A549 (cell line): Measurements from ENCODE around the gene EPHB6.

Source experiments
- CBX2 ChIP-seq: fragments of 200-600 bp; sonication (generic); IDR thresholded peaks from 2 replicates; pipeline ENCODE4 v1.6.1; 2016; ENCODE audit warnings: low read depth, mild to moderate bottlenecking, borderline replicate concordance
- CEBPB ChIP-seq, 2 experiments: fragments of >200 bp in 1 of 2; sonication (Bioruptor Twin) in 1 of 2; formaldehyde crosslinking in 1 of 2; IDR thresholded peaks; 2 replicates each; pipeline ENCODE4 v1.6.1; 2012 to 2016
- CHD2 ChIP-seq: fragments of 150-350 bp; IDR thresholded peaks from 2 replicates; pipeline ENCODE4 v1.6.1; 2014; ENCODE audit warnings: low read length; ENCODE audit not compliant: partially characterized antibody
- EP300 ChIP-seq, 2 experiments: fragments of >200 bp; sonication (Bioruptor Twin); formaldehyde crosslinking; IDR thresholded peaks; 2 replicates in 1 of 2; 3 replicates in 1 of 2; pipeline ENCODE4 v1.6.1; 2016 to 2017
- HOXA7 ChIP-seq: fragments of 250-450 bp; sonication (Bioruptor Pico); IDR thresholded peaks from 2 replicates; pipeline ENCODE4 v1.5.0; 2020; ENCODE audit warnings: mild to moderate bottlenecking, moderate library complexity
- MAFK ChIP-seq: fragments of 450-650 bp; IDR thresholded peaks from 2 replicates; pipeline ENCODE4 v1.6.1; 2014; ENCODE audit not compliant: partially characterized antibody
- POLR2A ChIP-seq: IDR thresholded peaks from 2 replicates; pipeline ENCODE4 v1.6.1; 2012; ENCODE audit warnings: mild to moderate bottlenecking, low read length
- RAD21 ChIP-seq, 2 experiments: fragments of >200 bp in 1 of 2; sonication (Bioruptor Twin) in 1 of 2; formaldehyde crosslinking in 1 of 2; IDR thresholded peaks in 1 of 2; conservative IDR thresholded peaks in 1 of 2; 2 replicates in 1 of 2; 3 replicates in 1 of 2; pipeline ENCODE4 v1.6.1; 2012 to 2018; ENCODE audit warnings: inconsistent platforms in 1 of 2
- RFX5 ChIP-seq: fragments of 450-650 bp; IDR thresholded peaks from 2 replicates; pipeline ENCODE4 v1.7.1; 2014; ENCODE audit warnings: antibody characterized with exemption, mild to moderate bottlenecking, moderate library complexity
- SMC3 ChIP-seq: fragments of >200 bp; sonication (Bioruptor Twin); formaldehyde crosslinking; IDR thresholded peaks from 3 replicates; pipeline ENCODE4 v1.6.1; 2018; ENCODE audit warnings: inconsistent platforms
- TF ChIP-seq, protein P1 (sequence below): fragments of >200 bp; sonication (Bioruptor Twin); formaldehyde crosslinking; IDR thresholded peaks from 3 replicates; pipeline ENCODE4 v1.5.1; 2016
- TF ChIP-seq, protein P2 (sequence below): fragments of 450-650 bp; IDR thresholded peaks from 2 replicates; pipeline ENCODE4 v1.6.1; 2014; ENCODE audit warnings: antibody characterized with exemption
- TF ChIP-seq, protein P3 (sequence below): fragments of 200-600 bp; sonication (generic); IDR thresholded peaks from 2 replicates; pipeline ENCODE4 v1.6.1; 2016; ENCODE audit warnings: antibody characterized with exemption, mild to moderate bottlenecking, moderate library complexity

DNA sequence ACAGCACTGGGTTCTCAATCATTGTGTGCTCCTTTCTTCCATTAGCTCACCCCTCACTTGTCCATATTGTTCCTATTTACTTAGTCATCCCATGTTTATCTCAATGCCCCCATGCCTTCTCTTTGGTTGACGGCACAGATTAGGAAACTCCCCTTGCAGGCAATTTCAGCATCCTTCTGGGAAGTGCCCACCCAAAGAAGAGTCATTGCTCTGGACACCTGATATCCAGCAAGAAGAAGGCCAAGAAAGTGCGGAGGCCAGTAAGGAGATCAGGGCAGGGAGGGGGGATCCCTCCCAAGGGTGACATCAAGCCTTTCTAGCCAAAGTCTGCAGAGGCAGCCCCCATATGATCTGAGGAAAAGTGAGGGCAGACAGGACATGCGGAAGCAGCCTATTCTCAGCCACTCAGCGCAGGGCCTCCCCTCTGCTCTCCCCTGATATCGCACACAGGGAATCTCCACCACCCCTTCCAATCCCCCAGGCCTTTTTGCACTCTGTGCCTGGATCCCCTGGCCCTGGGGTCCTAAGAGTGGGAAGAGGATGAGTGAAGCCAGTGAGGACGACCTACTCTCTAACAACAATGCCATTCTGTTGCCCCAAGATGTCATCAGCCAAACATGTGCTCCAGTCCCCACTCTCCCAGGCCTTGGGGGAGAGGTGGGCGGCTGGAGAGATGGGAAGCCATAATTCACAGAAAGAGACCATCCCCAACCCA, 28.9 kb downstream of the EPHB6 start:
- TF ChIP-seq, protein P1, sequence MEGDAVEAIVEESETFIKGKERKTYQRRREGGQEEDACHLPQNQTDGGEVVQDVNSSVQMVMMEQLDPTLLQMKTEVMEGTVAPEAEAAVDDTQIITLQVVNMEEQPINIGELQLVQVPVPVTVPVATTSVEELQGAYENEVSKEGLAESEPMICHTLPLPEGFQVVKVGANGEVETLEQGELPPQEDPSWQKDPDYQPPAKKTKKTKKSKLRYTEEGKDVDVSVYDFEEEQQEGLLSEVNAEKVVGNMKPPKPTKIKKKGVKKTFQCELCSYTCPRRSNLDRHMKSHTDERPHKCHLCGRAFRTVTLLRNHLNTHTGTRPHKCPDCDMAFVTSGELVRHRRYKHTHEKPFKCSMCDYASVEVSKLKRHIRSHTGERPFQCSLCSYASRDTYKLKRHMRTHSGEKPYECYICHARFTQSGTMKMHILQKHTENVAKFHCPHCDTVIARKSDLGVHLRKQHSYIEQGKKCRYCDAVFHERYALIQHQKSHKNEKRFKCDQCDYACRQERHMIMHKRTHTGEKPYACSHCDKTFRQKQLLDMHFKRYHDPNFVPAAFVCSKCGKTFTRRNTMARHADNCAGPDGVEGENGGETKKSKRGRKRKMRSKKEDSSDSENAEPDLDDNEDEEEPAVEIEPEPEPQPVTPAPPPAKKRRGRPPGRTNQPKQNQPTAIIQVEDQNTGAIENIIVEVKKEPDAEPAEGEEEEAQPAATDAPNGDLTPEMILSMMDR, result no peak
- TF ChIP-seq, protein P2, sequence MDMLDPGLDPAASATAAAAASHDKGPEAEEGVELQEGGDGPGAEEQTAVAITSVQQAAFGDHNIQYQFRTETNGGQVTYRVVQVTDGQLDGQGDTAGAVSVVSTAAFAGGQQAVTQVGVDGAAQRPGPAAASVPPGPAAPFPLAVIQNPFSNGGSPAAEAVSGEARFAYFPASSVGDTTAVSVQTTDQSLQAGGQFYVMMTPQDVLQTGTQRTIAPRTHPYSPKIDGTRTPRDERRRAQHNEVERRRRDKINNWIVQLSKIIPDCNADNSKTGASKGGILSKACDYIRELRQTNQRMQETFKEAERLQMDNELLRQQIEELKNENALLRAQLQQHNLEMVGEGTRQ, result no peak
- TF ChIP-seq HOXA7 (CRISPR knock-in tag) (no peak), EP300 (IDR thresholded peaks at IDR 0.05) (no peak), CHD2 (no peak), RFX5 (no peak), CBX2 (no peak), CEBPB (IDR thresholded peaks at IDR 0.05) (no peak), RAD21 (conservative IDR thresholded peaks at IDR 0.05 in 1 of 2, IDR thresholded peaks at IDR 0.05 in 1 of 2) (no peak), POLR2A (no peak), MAFK (no peak), SMC3 (no peak)
- TF ChIP-seq, protein P3, sequence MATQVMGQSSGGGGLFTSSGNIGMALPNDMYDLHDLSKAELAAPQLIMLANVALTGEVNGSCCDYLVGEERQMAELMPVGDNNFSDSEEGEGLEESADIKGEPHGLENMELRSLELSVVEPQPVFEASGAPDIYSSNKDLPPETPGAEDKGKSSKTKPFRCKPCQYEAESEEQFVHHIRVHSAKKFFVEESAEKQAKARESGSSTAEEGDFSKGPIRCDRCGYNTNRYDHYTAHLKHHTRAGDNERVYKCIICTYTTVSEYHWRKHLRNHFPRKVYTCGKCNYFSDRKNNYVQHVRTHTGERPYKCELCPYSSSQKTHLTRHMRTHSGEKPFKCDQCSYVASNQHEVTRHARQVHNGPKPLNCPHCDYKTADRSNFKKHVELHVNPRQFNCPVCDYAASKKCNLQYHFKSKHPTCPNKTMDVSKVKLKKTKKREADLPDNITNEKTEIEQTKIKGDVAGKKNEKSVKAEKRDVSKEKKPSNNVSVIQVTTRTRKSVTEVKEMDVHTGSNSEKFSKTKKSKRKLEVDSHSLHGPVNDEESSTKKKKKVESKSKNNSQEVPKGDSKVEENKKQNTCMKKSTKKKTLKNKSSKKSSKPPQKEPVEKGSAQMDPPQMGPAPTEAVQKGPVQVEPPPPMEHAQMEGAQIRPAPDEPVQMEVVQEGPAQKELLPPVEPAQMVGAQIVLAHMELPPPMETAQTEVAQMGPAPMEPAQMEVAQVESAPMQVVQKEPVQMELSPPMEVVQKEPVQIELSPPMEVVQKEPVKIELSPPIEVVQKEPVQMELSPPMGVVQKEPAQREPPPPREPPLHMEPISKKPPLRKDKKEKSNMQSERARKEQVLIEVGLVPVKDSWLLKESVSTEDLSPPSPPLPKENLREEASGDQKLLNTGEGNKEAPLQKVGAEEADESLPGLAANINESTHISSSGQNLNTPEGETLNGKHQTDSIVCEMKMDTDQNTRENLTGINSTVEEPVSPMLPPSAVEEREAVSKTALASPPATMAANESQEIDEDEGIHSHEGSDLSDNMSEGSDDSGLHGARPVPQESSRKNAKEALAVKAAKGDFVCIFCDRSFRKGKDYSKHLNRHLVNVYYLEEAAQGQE, result no peak
